Mesenteric fat pad (tissue), 1 donor: ENCODE measurements around the gene PRKCQ. TPM values are rescaled to one million over a fixed set of nuclear protein-coding genes. Genes with fewer than 3 reads are reported as not detected.

Experiments used
- DNase-seq: peaks from one replicate; pipeline ENCODE4 v3.0.0-alpha.2; 2020; ENCODE audit warnings: low spot score
- total RNA-seq: library from RNA; stranded (reverse); fragmentation: NEBNext Ultra II Directional; extraction: Animal tissue kit (Norgen Biotek cat#: 25700); gene quantifications from one replicate; pipeline ENCODE4 v1.2.1, GENCODE V29; 2021
- donor health status: DM: yes; HTN: yes; CAD: no.

The PRKCQ gene
- total RNA-seq, 1 donor from 2014 or later = 0.35 TPM

- no peak for DNase-seq
These were observed 54.4 kb downstream of the PRKCQ start for GRCh38 chr10:6525599-6526165.

- DNase-seq = no peak
These were observed 57.8 kb downstream of the PRKCQ start for GRCh38 chr10:6522230-6522629.

GRCh38 chr10:6520138-6520537 lies 59.9 kb downstream of the PRKCQ start:
- no peak for DNase-seq

- DNase-seq = no peak
These were observed 61.2 kb downstream of the PRKCQ start for GRCh38 chr10:6518791-6519429.

- no peak for DNase-seq
These were observed 63.2 kb downstream of the PRKCQ start for GRCh38 chr10:6516929-6517284.

GRCh38 chr10:6516281-6516928 lies 63.7 kb downstream of the PRKCQ start:
- DNase-seq = no peak

GRCh38 chr10:6514844-6515780 lies 65.0 kb downstream of the PRKCQ start:
- no peak for DNase-seq

- DNase-seq = no peak
These were observed 65.9 kb downstream of the PRKCQ start for GRCh38 chr10:6514180-6514579.

GRCh38 chr10:6513476-6513875 lies 66.6 kb downstream of the PRKCQ start:
- DNase-seq = no peak

- no peak for DNase-seq
These were observed 67.9 kb downstream of the PRKCQ start for GRCh38 chr10:6512182-6512581.

GRCh38 chr10:6511347-6511746 lies 68.7 kb downstream of the PRKCQ start:
- no peak for DNase-seq

GRCh38 chr10:6507311-6507710 lies 72.8 kb downstream of the PRKCQ start:
- DNase-seq = no peak

- DNase-seq = no peak
These were observed 74.8 kb downstream of the PRKCQ start for GRCh38 chr10:6505300-6505699.

- DNase-seq = no peak
These were observed 75.8 kb downstream of the PRKCQ start for GRCh38 chr10:6504296-6504695.

- DNase-seq = no peak
These were observed 76.9 kb downstream of the PRKCQ start for GRCh38 chr10:6503171-6503570.

GRCh38 chr10:6501931-6502330 lies 78.1 kb downstream of the PRKCQ start:
- no peak for DNase-seq

GRCh38 chr10:6499974-6500373 lies 80.1 kb downstream of the PRKCQ start:
- DNase-seq = no peak

- DNase-seq = no peak
These were observed 81.3 kb downstream of the PRKCQ start for GRCh38 chr10:6498771-6499170.

- no peak for DNase-seq
These were observed 82.5 kb downstream of the PRKCQ start for GRCh38 chr10:6497620-6498019.

GRCh38 chr10:6494936-6495592 lies 85.0 kb downstream of the PRKCQ start:
- no peak for DNase-seq

- DNase-seq = no peak
These were observed 85.6 kb downstream of the PRKCQ start for GRCh38 chr10:6494442-6494819.
